Measurements from ENCODE around the gene KBTBD13. TPM values are rescaled to one million over a fixed set of nuclear protein-coding genes. Genes with fewer than 3 reads are reported as not detected.

Gene KBTBD13
- total RNA-seq, 1 experiment from 2014 or later: not detected

- H3K9me2 ChIP-seq (replicated peaks; ENCODE audit: low read length): no peaks in the 10 kb centered on the region
- intact Hi-C loops (cut with micrococcal nuclease): loop anchor here (1.0 to 5.0 kb wide), 4 partner anchors 21 to 264 kb away; partner anchors contain the start of gene RNU5A-1
- H3K4me1 ChIP-seq (ENCODE audit: insufficient read depth, low read length): peaks cover 5% of the 10 kb centered on the region; the same call in 1 of the 2 replicates
- no peaks in the 10 kb centered on the region for H3K9me3 ChIP-seq (ENCODE audit: low read length)
- peaks cover 7% of the 10 kb centered on the region for H3K79me2 ChIP-seq (ENCODE audit: low read length)
- no peak overlapping the region for H3K9ac ChIP-seq (ENCODE audit: low read length)
- no peak overlapping the region for H3K27ac ChIP-seq (ENCODE audit: low read length)
- peak overlapping the region; percentile 61; the same call in 1 of the 2 replicates for H3K4me2 ChIP-seq (ENCODE audit: low read length)
- BruUV-seq (replicated peaks): no TSS peak
- no peak overlapping the region for H3K4me3 ChIP-seq (ENCODE audit: low read length)
- H2AFZ ChIP-seq (ENCODE audit: low read length): peak overlapping the region; percentile 69; the same call in 1 of the 2 replicates
- ATAC-seq (peak; percentile 46), DNase-seq (peak; percentile 40)
- H3K36me3 ChIP-seq (ENCODE audit: low read depth, low read length): no peaks in the 10 kb centered on the region
- TF ChIP-seq EZH2phosphoT487 (IDR thresholded peaks at IDR 0.05; ENCODE audit: borderline replicate concordance, low read length): no peak
- TF ChIP-seq CTCF (conservative IDR thresholded peaks at IDR 0.05; ENCODE audit: low read depth, low read length): peak; percentile 44
- H4K20me1 ChIP-seq (ENCODE audit: low read length): no peaks in the 10 kb centered on the region
- ChIA-PET POLR2A (ENCODE audit: unreplicated experiment) (no interaction called here), CTCF (interaction anchor here (0.6 to 1.0 kb wide), 3 partner anchors 9 to 138 kb away, joined by 3 to 8 read pairs (median 6); no protein-coding TSS in a partner anchor)
- H3F3A ChIP-seq (ENCODE audit: low read length, unreplicated experiment): no peaks in the 10 kb centered on the region
- no peaks in the 10 kb centered on the region for H3K27me3 ChIP-seq (ENCODE audit: low read length)
Measured at GRCh38 chr15:65033659-65034269, 42.8 kb upstream of the KBTBD13 start.

GRCh38 chr15:65034719-65035118 is 41.8 kb upstream of the KBTBD13 start:
- Histone ChIP-seq H3K36me3 (ENCODE audit: low read depth, low read length) (no peaks in the 10 kb centered on the region), H3K79me2 (ENCODE audit: low read length) (no peaks in the 10 kb centered on the region), H3K9me3 (ENCODE audit: low read length) (no peaks in the 10 kb centered on the region), H2AFZ (ENCODE audit: low read length) (no peak overlapping the region), H4K20me1 (ENCODE audit: low read length) (no peaks in the 10 kb centered on the region), H3K4me2 (ENCODE audit: low read length) (no peak overlapping the region), H3K9me2 (replicated peaks; ENCODE audit: low read length) (no peaks in the 10 kb centered on the region), H3K9ac (ENCODE audit: low read length) (no peak overlapping the region), H3K4me3 (ENCODE audit: low read length) (no peak overlapping the region), H3K27me3 (ENCODE audit: low read length) (no peaks in the 10 kb centered on the region), H3F3A (ENCODE audit: low read length, unreplicated experiment) (no peaks in the 10 kb centered on the region), H3K27ac (ENCODE audit: low read length) (no peak overlapping the region), H3K4me1 (ENCODE audit: insufficient read depth, low read length) (peaks cover 5% of the 10 kb centered on the region; the same call in 1 of the 2 replicates)
- DNase-seq (no peak), ATAC-seq (no peak)
- intact Hi-C loops (cut with micrococcal nuclease): loop anchor here (5.0 kb wide), 1 partner anchor 263 kb away; the partner anchor contains the start of gene RNU5A-1
- CTCF ChIA-PET: interaction anchor here (0.6 kb wide), 1 partner anchor 151 kb away, joined by 6 read pairs; the partner anchor contains the start of gene CLPX
- BruUV-seq (replicated peaks): no TSS peak
- POLR2A ChIA-PET (ENCODE audit: unreplicated experiment): no interaction called here
- TF ChIP-seq EZH2 (IDR thresholded peaks at IDR 0.05; ENCODE audit: low read length, unreplicated experiment): no peak
- TF ChIP-seq EZH2phosphoT487 (IDR thresholded peaks at IDR 0.05; ENCODE audit: borderline replicate concordance, low read length): no peak
- no peak for TF ChIP-seq CTCF (conservative IDR thresholded peaks at IDR 0.05; ENCODE audit: low read depth, low read length)

GRCh38 chr15:65037309-65037708 is 39.2 kb upstream of the KBTBD13 start:
- no TSS peak for BruUV-seq (replicated peaks)
- Histone ChIP-seq H3K79me2 (ENCODE audit: low read length) (no peaks in the 10 kb centered on the region), H3K9me2 (replicated peaks; ENCODE audit: low read length) (no peaks in the 10 kb centered on the region), H3F3A (ENCODE audit: low read length, unreplicated experiment) (no peaks in the 10 kb centered on the region), H3K4me1 (ENCODE audit: insufficient read depth, low read length) (peaks cover 5% of the 10 kb centered on the region; the same call in 1 of the 2 replicates), H3K4me3 (ENCODE audit: low read length) (no peak overlapping the region), H3K4me2 (ENCODE audit: low read length) (no peak overlapping the region), H2AFZ (ENCODE audit: low read length) (no peak overlapping the region), H3K27ac (ENCODE audit: low read length) (no peak overlapping the region), H3K27me3 (ENCODE audit: low read length) (no peaks in the 10 kb centered on the region), H3K9me3 (ENCODE audit: low read length) (no peaks in the 10 kb centered on the region), H4K20me1 (ENCODE audit: low read length) (no peaks in the 10 kb centered on the region), H3K9ac (ENCODE audit: low read length) (no peak overlapping the region), H3K36me3 (ENCODE audit: low read depth, low read length) (no peaks in the 10 kb centered on the region)
- ATAC-seq (no peak), DNase-seq (no peak)
- TF ChIP-seq CTCF (conservative IDR thresholded peaks at IDR 0.05; ENCODE audit: low read depth, low read length) (no peak), EZH2 (IDR thresholded peaks at IDR 0.05; ENCODE audit: low read length, unreplicated experiment) (no peak), EZH2phosphoT487 (IDR thresholded peaks at IDR 0.05; ENCODE audit: borderline replicate concordance, low read length) (no peak)
- POLR2A ChIA-PET (ENCODE audit: unreplicated experiment): no interaction called here
- CTCF ChIA-PET: no interaction called here
- intact Hi-C loops (cut with micrococcal nuclease): no loop called here
